Measurements from ENCODE around the gene TULP1.

DNA sequence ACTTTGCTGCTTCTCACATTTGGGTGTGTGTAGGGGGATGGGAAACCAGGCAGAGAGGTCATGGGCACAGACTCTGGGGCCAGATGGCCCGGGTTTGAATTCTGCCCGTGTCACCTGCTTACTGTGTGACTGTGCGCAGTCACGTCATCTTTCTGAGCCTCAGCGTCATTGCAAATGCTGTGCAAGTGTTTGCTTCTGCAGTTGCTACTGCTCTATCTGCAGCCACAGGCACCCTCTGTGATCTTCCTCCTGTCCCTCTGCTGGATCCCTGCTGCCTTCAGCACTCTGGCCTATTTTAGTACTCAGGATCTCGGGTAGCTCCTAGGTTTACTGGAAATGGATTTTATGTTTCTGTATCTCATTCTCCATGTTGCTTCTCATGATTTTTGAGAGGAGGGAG, 40.6 kb upstream of the TULP1 start:
- TF ChIP-seq, protein P1, sequence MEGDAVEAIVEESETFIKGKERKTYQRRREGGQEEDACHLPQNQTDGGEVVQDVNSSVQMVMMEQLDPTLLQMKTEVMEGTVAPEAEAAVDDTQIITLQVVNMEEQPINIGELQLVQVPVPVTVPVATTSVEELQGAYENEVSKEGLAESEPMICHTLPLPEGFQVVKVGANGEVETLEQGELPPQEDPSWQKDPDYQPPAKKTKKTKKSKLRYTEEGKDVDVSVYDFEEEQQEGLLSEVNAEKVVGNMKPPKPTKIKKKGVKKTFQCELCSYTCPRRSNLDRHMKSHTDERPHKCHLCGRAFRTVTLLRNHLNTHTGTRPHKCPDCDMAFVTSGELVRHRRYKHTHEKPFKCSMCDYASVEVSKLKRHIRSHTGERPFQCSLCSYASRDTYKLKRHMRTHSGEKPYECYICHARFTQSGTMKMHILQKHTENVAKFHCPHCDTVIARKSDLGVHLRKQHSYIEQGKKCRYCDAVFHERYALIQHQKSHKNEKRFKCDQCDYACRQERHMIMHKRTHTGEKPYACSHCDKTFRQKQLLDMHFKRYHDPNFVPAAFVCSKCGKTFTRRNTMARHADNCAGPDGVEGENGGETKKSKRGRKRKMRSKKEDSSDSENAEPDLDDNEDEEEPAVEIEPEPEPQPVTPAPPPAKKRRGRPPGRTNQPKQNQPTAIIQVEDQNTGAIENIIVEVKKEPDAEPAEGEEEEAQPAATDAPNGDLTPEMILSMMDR (conservative IDR thresholded peaks at IDR 0.05; ENCODE audit: low read depth, low read length), result no peak
- TF ChIP-seq EZH2 (IDR thresholded peaks at IDR 0.05; ENCODE audit: borderline replicate concordance, low read depth, low read length, poor library complexity, severe bottlenecking), result no peak

Data from A673 (cell line).